Measurements from ENCODE around the gene CCIN. TPM values are rescaled to one million over a fixed set of nuclear protein-coding genes. Genes with fewer than 3 reads are reported as not detected.

The CCIN gene
- total and polyA plus RNA-seq, 9 of the 15 experiments (the other 6 are each of a cell fraction or from before 2014, with no cell fraction given): not detected

GRCh38 chr9:36207546-36208012 is 38.4 kb downstream of the CCIN start (continued):
- TF ChIP-seq MAFF (IDR thresholded peaks at IDR 0.05; ENCODE audit: low read length): peak; percentile 58; the same call in 1 of the 2 replicates
- no peak for TF ChIP-seq TRIM28 (IDR thresholded peaks at IDR 0.05)
- no peak for TF ChIP-seq FIP1L1 (IDR thresholded peaks at IDR 0.05; ENCODE audit: low read depth, low read length, poor library complexity, severe bottlenecking)
- no peak for TF ChIP-seq DACH1 (IDR thresholded peaks at IDR 0.05; ENCODE audit: partially characterized antibody)
- TF ChIP-seq MED1 (CRISPR knock-in tag; IDR thresholded peaks at IDR 0.05; ENCODE audit: borderline replicate concordance): no peak
- TF ChIP-seq CEBPB (tag; IDR thresholded peaks at IDR 0.05): no peak
- no peak for TF ChIP-seq ZNF609 (CRISPR knock-in tag; IDR thresholded peaks at IDR 0.05; ENCODE audit: borderline replicate concordance)
- TF ChIP-seq CUX1 (CRISPR knock-in tag; IDR thresholded peaks at IDR 0.05): no peak
- 0 out of 2 replicates have a peak, but pooled peaks have one; percentile 8 for TF ChIP-seq JUND (IDR thresholded peaks at IDR 0.05; ENCODE audit: borderline replicate concordance, low read depth, low read length)
- TF ChIP-seq JUND (tag; IDR thresholded peaks at IDR 0.05; ENCODE audit: borderline replicate concordance, low read depth, low read length): no peak
- TF ChIP-seq E2F3 (CRISPR knock-in tag; IDR thresholded peaks at IDR 0.05): no peak
- TF ChIP-seq TEAD1 (CRISPR knock-in tag; IDR thresholded peaks at IDR 0.05): no peak
- no peak for TF ChIP-seq CCNT2 (IDR thresholded peaks at IDR 0.05; ENCODE audit: borderline replicate concordance, extremely low read depth, insufficient read length, low read depth, low read length)
- TF ChIP-seq ZNF212 (CRISPR knock-in tag; IDR thresholded peaks at IDR 0.05): no peak
- TF ChIP-seq ZNF316 (IDR thresholded peaks at IDR 0.05): peak; percentile 62
- no peak for TF ChIP-seq KLF16 (IDR thresholded peaks at IDR 0.05)
- no peak for TF ChIP-seq RCOR1 (IDR thresholded peaks at IDR 0.05; ENCODE audit: borderline replicate concordance in 1 of 2, low read depth in 2 of 2, low read length in 2 of 2)
- TF ChIP-seq MAFG (tag; conservative IDR thresholded peaks at IDR 0.05): peak; percentile 80
- TF ChIP-seq ZNF347 (CRISPR knock-in tag; IDR thresholded peaks at IDR 0.05; ENCODE audit: low read depth): no peak

Measured in K562 (cell line).